ENCODE measurements around the gene NEK4. TPM values are rescaled to one million over a fixed set of nuclear protein-coding genes. Genes with fewer than 3 reads are reported as not detected.

The NEK4 gene
- total RNA-seq = 33.8 and 38.4 TPM in 2 replicates
- 24.2 TPM for total RNA-seq (2013)
- 8.8 and 9.0 TPM in 2 replicates for polyA plus RNA-seq
- polyA minus RNA-seq = 12.4 and 16.0 TPM in 2 replicates

GRCh38 chr3:52770496-52771333 lies at the start of gene NEK4:
NEK4 (minus strand) TSS chr3:52770940; CDS start chr3:52770746, 194 bp downstream.
- Histone ChIP-seq H4K20me1 (ENCODE audit: control insufficient read depth, insufficient read depth, low read length, poor library complexity, severe bottlenecking) (no peaks in the 10 kb centered on the region), H3K79me2 (ENCODE audit: control insufficient read depth, insufficient read depth, low read length) (peaks cover 15% of the 10 kb centered on the region), H3K9ac (ENCODE audit: low read length) (peak within 1 kb of the TSS; percentile 85), H3K27me3 (replicated peaks in 1 of 4; ENCODE audit: control extremely low read depth in 1 of 4, control insufficient read depth in 3 of 4, insufficient read depth in 4 of 4, low read length in 3 of 4) (no peaks in the 10 kb centered on the region), H3K4me2 (replicated peaks; ENCODE audit: low read depth, low read length, poor library complexity, severe bottlenecking) (peak within 1 kb of the TSS; percentile 90), H2AFZ (ENCODE audit: insufficient read depth, low read depth, low read length, poor library complexity, severe bottlenecking) (peak within 1 kb of the TSS; percentile 87), H3K4me1 (ENCODE audit: control insufficient read depth in 2 of 2, insufficient read depth in 2 of 2, low read length in 2 of 2) (peaks cover 9 to 12% of the 10 kb centered on the region in 2 donors), H3K27ac (ENCODE audit: low read length in 2 of 2) (peak within 1 kb of the TSS; percentile 71 to 89), H3K9me3 (ENCODE audit: control extremely low read depth in 1 of 3, control insufficient read depth in 2 of 3, insufficient read depth in 1 of 3, low read length in 2 of 3) (no peaks in the 10 kb centered on the region), H3K36me3 (replicated peaks in 1 of 2; ENCODE audit: control extremely low read depth in 1 of 2, control insufficient read depth in 1 of 2, extremely low read depth in 1 of 2, insufficient read depth in 2 of 2, low read length in 1 of 2) (peaks cover 3 to 4% of the 10 kb centered on the region in 2 experiments), H3K4me3 (ENCODE audit: control extremely low read depth in 1 of 5, extremely low read depth in 1 of 5, insufficient read depth in 1 of 5, low read depth in 2 of 5, low read length in 4 of 5) (peak within 1 kb of the TSS; percentile 57 to 85 (median 70))
- ChIA-PET POLR2A (interaction anchor here (0.6 to 2.0 kb wide), 6 partner anchors 9 to 1271 kb away, joined by 3 to 15 read pairs (median 3); partner anchors contain the start of genes DCAF1, GLT8D1, SFMBT1 and SPCS1), CTCF (interaction anchor here (1.3 to 2.5 kb wide), 3 partner anchors 9 to 275 kb away, joined by 4 to 9 read pairs (median 8); partner anchors contain the start of gene SFMBT1)
- no peaks in the 10 kb centered on the region for H3K27me3 Mint-ChIP-seq
- WGBS (ENCODE audit: insufficient coverage) = under 1% methylated on average over 67 of the region's 67 CpGs
- TF ChIP-seq CTCF (IDR thresholded peaks at IDR 0.05) (peak; percentile 27), EZH2 (IDR thresholded peaks at IDR 0.05; ENCODE audit: borderline replicate concordance, insufficient read depth, low read depth, low read length, poor library complexity, severe bottlenecking) (no peak)
- peak; percentile 93 for DNase-seq
- H3K4me3 Mint-ChIP-seq = peak within 1 kb of the TSS; percentile 99
- no peaks in the 10 kb centered on the region for H3K9me3 Mint-ChIP-seq (ENCODE audit: insufficient read depth)
- peak within 1 kb of the TSS; percentile 98 for H3K27ac Mint-ChIP-seq
- peak; percentile 96 for ATAC-seq (ENCODE audit: low read depth)
- intact Hi-C loops (cut with micrococcal nuclease) = loop anchor here (1.0 to 2.0 kb wide), 6 partner anchors 9 to 302 kb away; partner anchors contain the start of genes PBRM1, SPCS1 and STIMATE
- peaks cover 18% of the 10 kb centered on the region for H3K4me1 Mint-ChIP-seq

DNA sequence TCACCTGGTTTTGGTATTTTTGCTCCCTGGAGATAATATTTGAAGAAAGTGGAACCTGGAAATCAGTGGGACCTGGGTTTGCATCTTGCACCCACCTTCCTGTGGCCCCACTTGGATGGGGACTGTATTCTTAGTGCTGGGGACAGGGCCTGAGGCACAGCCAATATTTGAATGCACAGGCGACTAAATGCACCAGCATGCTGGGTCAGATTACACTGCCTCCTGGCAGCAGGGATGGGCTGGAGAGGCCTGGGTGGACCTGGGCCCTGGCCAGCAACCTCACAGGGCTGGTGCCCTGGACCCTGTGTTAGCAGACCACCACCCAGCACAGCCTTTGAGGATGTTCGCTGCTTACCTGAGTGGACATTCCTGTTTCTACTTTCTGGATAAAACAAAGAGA lies 49.2 kb upstream of the NEK4 start:
- ChIA-PET POLR2A (no interaction called here), CTCF (interaction anchor here (0.7 to 2.8 kb wide), 2 partner anchors 75 to 77 kb away, joined by 3 to 12 read pairs; no protein-coding TSS in a partner anchor)
- DNase-seq (no peak), ATAC-seq (ENCODE audit: low read depth) (no peak)
- Mint-ChIP-seq H3K27ac (no peak overlapping the region), H3K27me3 (no peaks in the 10 kb centered on the region), H3K9me3 (ENCODE audit: insufficient read depth) (no peaks in the 10 kb centered on the region), H3K4me3 (no peak overlapping the region), H3K4me1 (no peaks in the 10 kb centered on the region)
- intact Hi-C loops (cut with micrococcal nuclease) = no loop called here
- H3K36me3 ChIP-seq (replicated peaks in 1 of 2; ENCODE audit: control extremely low read depth in 1 of 2, control insufficient read depth in 1 of 2, extremely low read depth in 1 of 2, insufficient read depth in 2 of 2, low read length in 1 of 2) = no peaks in the 10 kb centered on the region
- H3K4me2 ChIP-seq (replicated peaks; ENCODE audit: low read depth, low read length, poor library complexity, severe bottlenecking) = no peak overlapping the region
- H3K27ac ChIP-seq (ENCODE audit: low read length in 2 of 2) = no peak overlapping the region
- no peak overlapping the region for H2AFZ ChIP-seq (ENCODE audit: insufficient read depth, low read depth, low read length, poor library complexity, severe bottlenecking)
- 95% methylated on average over 2 of the region's 2 CpGs for WGBS (ENCODE audit: insufficient coverage)
- H3K9me3 ChIP-seq (ENCODE audit: control extremely low read depth in 1 of 3, control insufficient read depth in 2 of 3, insufficient read depth in 1 of 3, low read length in 2 of 3) = no peaks in the 10 kb centered on the region
- no peaks in the 10 kb centered on the region for H3K27me3 ChIP-seq (replicated peaks in 1 of 4; ENCODE audit: control extremely low read depth in 1 of 4, control insufficient read depth in 3 of 4, insufficient read depth in 4 of 4, low read length in 3 of 4)
- no peak overlapping the region for H3K9ac ChIP-seq (ENCODE audit: low read length)
- H3K4me1 ChIP-seq (ENCODE audit: control insufficient read depth in 2 of 2, insufficient read depth in 2 of 2, low read length in 2 of 2) = no peaks in the 10 kb centered on the region
- no peaks in the 10 kb centered on the region for H4K20me1 ChIP-seq (ENCODE audit: control insufficient read depth, insufficient read depth, low read length, poor library complexity, severe bottlenecking)
- H3K4me3 ChIP-seq (ENCODE audit: control extremely low read depth in 1 of 5, extremely low read depth in 1 of 5, insufficient read depth in 1 of 5, low read depth in 2 of 5, low read length in 4 of 5) = no peak overlapping the region
- no peaks in the 10 kb centered on the region for H3K79me2 ChIP-seq (ENCODE audit: control insufficient read depth, insufficient read depth, low read length)
- TF ChIP-seq EZH2 (IDR thresholded peaks at IDR 0.05; ENCODE audit: borderline replicate concordance, insufficient read depth, low read depth, low read length, poor library complexity, severe bottlenecking) (no peak), CTCF (IDR thresholded peaks at IDR 0.05) (no peak)

Measured in B cell (primary cell).